Left renal pelvis (tissue), 4 donors: ENCODE results near the gene PPP1R7. TPM values are rescaled to one million over a fixed set of nuclear protein-coding genes. Genes with fewer than 3 reads are reported as not detected.

ENCODE experiments used
- DNase-seq, 4 donors: peaks; one replicate each; pipeline ENCODE4 v3.0.0-alpha.2; 2013; ENCODE audit warnings: low read depth in 4 of 4, low spot score in 3 of 4
- polyA plus RNA-seq, 4 donors: library from polyadenylated mRNA; unstranded; fragments of 120-200 nt; gene quantifications; one replicate each; pipeline ENCODE4 v1.2.1, GENCODE V29; 2013; ENCODE audit not compliant: insufficient read length in 4 of 4

The PPP1R7 gene
- polyA plus RNA-seq, 4 donors = 47.7 to 81.0 (median 79.2) TPM

- DNase-seq = no peak
Observed at GRCh38 chr2:241207151-241207550, 56.9 kb downstream of the PPP1R7 start.

- no peak for DNase-seq
Observed at GRCh38 chr2:241207641-241208040, 57.4 kb downstream of the PPP1R7 start.

- DNase-seq = no peak
Observed at GRCh38 chr2:241208058-241208457, 57.8 kb downstream of the PPP1R7 start.

- no peak for DNase-seq
Observed at GRCh38 chr2:241209271-241209670, 59.0 kb downstream of the PPP1R7 start.

- DNase-seq = no peak
Observed at GRCh38 chr2:241211276-241211675, 61.0 kb downstream of the PPP1R7 start.

GRCh38 chr2:241213041-241213440 lies 62.8 kb downstream of the PPP1R7 start:
- no peak for DNase-seq

GRCh38 chr2:241213567-241213966 lies 63.3 kb downstream of the PPP1R7 start:
- DNase-seq = no peak

- DNase-seq = no peak
Observed at GRCh38 chr2:241214209-241214608, 63.9 kb downstream of the PPP1R7 start.

GRCh38 chr2:241214766-241215165 lies 64.5 kb downstream of the PPP1R7 start:
- no peak for DNase-seq

GRCh38 chr2:241215421-241215820 lies 65.2 kb downstream of the PPP1R7 start:
- no peak for DNase-seq

- DNase-seq = no peak
Observed at GRCh38 chr2:241216211-241216761, 66.0 kb downstream of the PPP1R7 start.

GRCh38 chr2:241217320-241218031 lies 67.2 kb downstream of the PPP1R7 start:
- peak in 2 of 4 donors; percentile 39 to 44 for DNase-seq

- peak in 1 of 4 donors; percentile 29 for DNase-seq
Observed at GRCh38 chr2:241218131-241219029, 68.1 kb downstream of the PPP1R7 start.

GRCh38 chr2:241219030-241219382 lies 68.7 kb downstream of the PPP1R7 start:
- DNase-seq = no peak

GRCh38 chr2:241219856-241220356 lies 69.6 kb downstream of the PPP1R7 start:
- no peak for DNase-seq

- DNase-seq = no peak
Observed at GRCh38 chr2:241223211-241224017, 73.1 kb downstream of the PPP1R7 start.

- no peak for DNase-seq
Observed at GRCh38 chr2:241224018-241224850, 74.0 kb downstream of the PPP1R7 start.

- no peak for DNase-seq
Observed at GRCh38 chr2:241224851-241225438, 74.7 kb downstream of the PPP1R7 start.

GRCh38 chr2:241225545-241225944 lies 75.3 kb downstream of the PPP1R7 start:
- DNase-seq = no peak
